AG04450 (cell line): ENCODE data around the gene FBXO27. TPM values are rescaled to one million over a fixed set of nuclear protein-coding genes. Genes with fewer than 3 reads are reported as not detected.
A peak's percentile ranks its signal among the peaks of the same experiment; 100 is the strongest.

ENCODE experiments used
- CTCF ChIA-PET: fragments of 300-600, 350-600 bp; formaldehyde crosslinking; extraction: SDS; loops from one replicate; lab custom pipeline; 2022; ENCODE audit warnings: antibody characterized with exemption, inconsistent platforms; lab: Charles Lee
- POLR2A ChIA-PET: fragments of 350-600 bp; formaldehyde crosslinking; extraction: SDS; loops from one replicate; lab custom pipeline; 2021; ENCODE audit warnings: antibody characterized with exemption, inconsistent platforms; lab: Yijun Ruan, JAX
- DNase-seq: peaks from one replicate; pipeline ENCODE4 v3.0.0-alpha.2; 2011; ENCODE audit warnings: low read depth, low spot score
- H3K27ac ChIP-seq: one replicate; pipeline ENCODE4 v1.5.1; 2012; ENCODE audit warnings: low read depth, low read length, control low read depth
- H3K27me3 ChIP-seq: one replicate; pipeline ENCODE4 v1.6.0; 2012; ENCODE audit warnings: low read length; ENCODE audit not compliant: control insufficient read depth, insufficient read depth
- H3K4me3 ChIP-seq: 2 replicates; pipeline ENCODE4 v1.5.1; 2011; ENCODE audit warnings: mild to moderate bottlenecking, low read depth, low read length, control low read depth
- H3K9me3 ChIP-seq: 2 replicates; pipeline ENCODE4 v1.5.1; 2012; ENCODE audit warnings: low read length; ENCODE audit not compliant: control insufficient read depth, insufficient read depth
- polyA plus RNA-seq: library from polyadenylated mRNA; depleted of rRNA; stranded (reverse); fragments of >200 nt; gene quantifications from 2 replicates; pipeline ENCODE4 v1.2.3, GENCODE V29; 2011
- TF ChIP-seq, protein P1 (sequence below): IDR thresholded peaks from 2 replicates; pipeline ENCODE4 v1.5.1; 2011; ENCODE audit warnings: low read depth, low read length, control low read depth, inconsistent platforms

FBXO27 gene
- polyA plus RNA-seq, 1 experiment: 2.0 TPM

DNA sequence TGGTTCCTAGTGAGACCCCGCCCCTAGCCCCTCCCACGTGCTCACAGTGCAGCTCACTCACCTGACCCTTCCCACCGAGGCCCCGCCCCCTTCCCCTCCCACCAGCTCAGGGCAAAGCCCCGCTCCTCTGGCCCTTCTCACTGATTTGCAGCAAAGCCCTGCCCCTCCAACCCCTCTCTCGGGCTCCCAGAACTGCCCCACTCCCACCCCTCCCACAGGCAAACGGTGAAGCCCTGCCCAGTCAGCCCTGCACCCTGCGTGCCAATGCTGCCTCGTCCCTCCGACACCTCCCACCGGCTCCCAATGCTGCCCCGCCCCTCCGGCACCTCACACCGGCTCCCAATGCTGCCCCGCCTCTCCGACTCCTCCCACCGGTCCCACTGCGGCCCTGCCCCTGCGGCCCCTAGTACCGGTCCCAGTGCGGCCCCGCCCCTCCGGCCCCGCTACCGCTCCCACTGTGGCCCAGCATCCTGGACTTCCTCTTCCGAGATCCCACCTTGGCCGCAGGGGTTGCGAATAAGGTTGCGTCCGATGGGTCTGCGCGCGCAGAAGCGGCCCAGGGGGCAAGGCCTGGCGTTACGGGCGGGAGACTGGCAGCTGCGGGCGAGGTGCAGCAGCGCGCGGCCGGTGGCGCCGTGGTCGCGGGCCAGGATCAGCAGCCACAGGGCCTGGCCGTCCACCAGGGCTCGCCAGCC, 834 bp downstream of the FBXO27 start:
- ChIA-PET CTCF (interaction anchor here (0.5 kb wide), 1 partner anchor 163 kb away, joined by 4 read pairs; no protein-coding TSS in a partner anchor), POLR2A (interaction anchor here (0.6 to 0.7 kb wide), 3 partner anchors 42 to 180 kb away, joined by 3 to 4 read pairs (median 4); no protein-coding TSS in a partner anchor)
- TF ChIP-seq, protein P1, sequence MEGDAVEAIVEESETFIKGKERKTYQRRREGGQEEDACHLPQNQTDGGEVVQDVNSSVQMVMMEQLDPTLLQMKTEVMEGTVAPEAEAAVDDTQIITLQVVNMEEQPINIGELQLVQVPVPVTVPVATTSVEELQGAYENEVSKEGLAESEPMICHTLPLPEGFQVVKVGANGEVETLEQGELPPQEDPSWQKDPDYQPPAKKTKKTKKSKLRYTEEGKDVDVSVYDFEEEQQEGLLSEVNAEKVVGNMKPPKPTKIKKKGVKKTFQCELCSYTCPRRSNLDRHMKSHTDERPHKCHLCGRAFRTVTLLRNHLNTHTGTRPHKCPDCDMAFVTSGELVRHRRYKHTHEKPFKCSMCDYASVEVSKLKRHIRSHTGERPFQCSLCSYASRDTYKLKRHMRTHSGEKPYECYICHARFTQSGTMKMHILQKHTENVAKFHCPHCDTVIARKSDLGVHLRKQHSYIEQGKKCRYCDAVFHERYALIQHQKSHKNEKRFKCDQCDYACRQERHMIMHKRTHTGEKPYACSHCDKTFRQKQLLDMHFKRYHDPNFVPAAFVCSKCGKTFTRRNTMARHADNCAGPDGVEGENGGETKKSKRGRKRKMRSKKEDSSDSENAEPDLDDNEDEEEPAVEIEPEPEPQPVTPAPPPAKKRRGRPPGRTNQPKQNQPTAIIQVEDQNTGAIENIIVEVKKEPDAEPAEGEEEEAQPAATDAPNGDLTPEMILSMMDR: no peak
- peaks cover 15% of the 10 kb centered on the region for H3K27me3 ChIP-seq
- no peaks in the 10 kb centered on the region; the same call in none of the 2 replicates for H3K9me3 ChIP-seq
- no peak overlapping the region for H3K27ac ChIP-seq
- DNase-seq: no peak
- H3K4me3 ChIP-seq: peak overlapping the region; percentile 60

GRCh38 chr19:39030854-39031367, 1.4 kb downstream of the FBXO27 start:
- DNase-seq: no peak
- Histone ChIP-seq H3K27me3 (peaks cover 13% of the 10 kb centered on the region), H3K27ac (no peak overlapping the region), H3K9me3 (peaks cover 2% of the 10 kb centered on the region), H3K4me3 (peak overlapping the region; percentile 60)
- TF ChIP-seq, protein P1: no peak
- ChIA-PET CTCF (no interaction called here), POLR2A (interaction anchor here (0.6 to 0.7 kb wide), 3 partner anchors 41 to 181 kb away, joined by 3 to 4 read pairs (median 4); no protein-coding TSS in a partner anchor)

DNA sequence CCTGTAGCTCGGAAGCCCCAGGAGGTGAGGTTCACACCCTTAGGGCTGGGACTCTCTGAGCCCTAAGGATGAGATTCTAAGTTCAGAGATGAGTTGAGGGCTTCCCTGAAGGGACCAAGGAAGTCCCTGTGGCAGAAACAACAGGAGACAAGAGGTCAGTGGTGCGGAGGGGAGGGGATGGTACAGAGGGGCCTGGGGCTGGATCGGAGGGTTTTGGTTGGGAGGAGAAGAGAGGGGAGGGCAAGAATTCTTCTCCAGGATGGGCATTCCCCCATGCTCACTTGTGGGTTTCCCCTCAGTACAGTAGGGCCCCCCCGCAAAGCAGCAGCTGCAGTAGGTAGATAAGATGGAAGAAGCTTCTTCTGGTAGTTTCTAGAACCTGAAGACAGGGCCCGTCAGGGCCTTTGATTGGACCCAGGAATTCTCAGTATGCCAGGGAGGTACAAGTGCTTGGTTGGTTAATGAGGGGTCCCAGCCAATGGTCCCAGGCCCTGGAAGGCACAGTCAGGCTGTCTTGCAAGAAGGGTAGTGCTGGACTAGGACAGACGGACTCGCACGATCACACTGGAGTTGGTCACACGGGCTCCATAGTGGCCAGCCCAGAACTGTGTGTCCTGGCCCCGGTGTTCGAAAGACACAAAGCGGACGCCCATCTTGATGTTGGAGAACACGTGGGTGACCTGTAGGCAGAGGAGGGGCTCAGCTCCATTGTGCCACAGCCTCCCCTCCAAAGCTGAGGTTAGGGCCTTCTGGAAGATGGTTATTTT, 7.3 kb downstream of the FBXO27 start:
- no peak overlapping the region for H3K4me3 ChIP-seq
- ChIA-PET CTCF (no interaction called here), POLR2A (no interaction called here)
- no peak for DNase-seq
- TF ChIP-seq, protein P1: no peak
- H3K27ac ChIP-seq: no peak overlapping the region
- H3K27me3 ChIP-seq: peaks cover 6% of the 10 kb centered on the region
- peaks cover 4% of the 10 kb centered on the region; the same call in 1 of the 2 replicates for H3K9me3 ChIP-seq

DNA sequence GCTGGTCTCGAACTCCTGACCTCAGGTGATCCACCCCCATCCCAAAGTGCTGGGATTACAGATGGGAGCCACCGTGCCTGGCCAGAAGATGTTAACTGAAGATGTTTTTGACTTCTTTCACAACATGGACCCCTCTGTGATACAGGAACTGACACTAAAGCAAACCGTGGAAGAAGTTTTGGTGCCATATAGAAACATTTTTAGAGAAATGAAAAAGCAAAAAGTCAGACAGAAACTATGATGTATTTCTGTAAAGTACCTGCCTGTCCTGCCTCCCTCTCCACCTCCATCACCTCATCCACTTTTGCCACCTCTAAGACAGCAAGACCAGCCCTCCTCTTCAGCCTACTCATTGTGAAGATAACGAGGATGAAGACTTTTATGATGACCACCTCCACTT, 11.3 kb downstream of the FBXO27 start:
- ChIA-PET POLR2A (no interaction called here), CTCF (no interaction called here)
- no peak overlapping the region for H3K4me3 ChIP-seq
- TF ChIP-seq, protein P1: no peak
- no peak overlapping the region for H3K27ac ChIP-seq
- DNase-seq: no peak
- H3K27me3 ChIP-seq: peaks cover 13% of the 10 kb centered on the region
- H3K9me3 ChIP-seq: peaks cover 3% of the 10 kb centered on the region; the same call in 1 of the 2 replicates

- ChIA-PET CTCF (no interaction called here), POLR2A (no interaction called here)
- no peak overlapping the region for H3K27ac ChIP-seq
- peaks cover 17% of the 10 kb centered on the region for H3K27me3 ChIP-seq
- no peak overlapping the region for H3K4me3 ChIP-seq
- TF ChIP-seq, protein P1: no peak
- H3K9me3 ChIP-seq: no peaks in the 10 kb centered on the region
- no peak for DNase-seq
These were observed 14.7 kb downstream of the FBXO27 start for GRCh38 chr19:39017646-39018045.
